ENCODE results near the gene CEP104.

DNA sequence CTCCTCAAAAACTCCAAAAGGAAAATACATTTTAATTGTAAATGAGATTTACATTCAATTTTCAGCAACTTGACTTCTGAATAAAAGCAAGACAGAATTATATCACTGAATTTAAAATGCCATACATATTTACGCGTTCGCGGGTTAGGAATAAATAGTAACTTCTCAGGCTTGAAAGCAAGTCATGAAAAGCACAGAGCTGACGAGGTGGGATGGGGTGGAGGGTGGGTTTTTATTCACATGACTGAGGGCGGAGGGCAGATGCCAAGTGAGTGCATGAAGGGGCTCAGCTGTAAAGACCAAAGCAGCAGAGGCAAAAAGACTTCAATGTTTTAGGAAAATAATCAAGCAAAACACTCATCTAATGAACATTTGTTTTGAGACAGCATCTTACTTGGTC, 5.7 kb downstream of the CEP104 start:
- TF ChIP-seq, protein P1, sequence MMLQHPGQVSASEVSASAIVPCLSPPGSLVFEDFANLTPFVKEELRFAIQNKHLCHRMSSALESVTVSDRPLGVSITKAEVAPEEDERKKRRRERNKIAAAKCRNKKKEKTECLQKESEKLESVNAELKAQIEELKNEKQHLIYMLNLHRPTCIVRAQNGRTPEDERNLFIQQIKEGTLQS (IDR thresholded peaks at IDR 0.05; ENCODE audit: borderline replicate concordance, extremely low read depth, low read depth, low read length) = no peak
- TF ChIP-seq RFX5 (IDR thresholded peaks at IDR 0.05; ENCODE audit: low read depth, low read length) = no peak
- TF ChIP-seq ZZZ3 (IDR thresholded peaks at IDR 0.05; ENCODE audit: control insufficient read depth, insufficient read length, low read depth) = no peak
- no peak for TF ChIP-seq POLR2A (IDR thresholded peaks at IDR 0.05; ENCODE audit: low read depth, low read length)
